ENCODE measurements around the gene OR11H7.
"Not testable (repeated sequence)": the region's sequence is repeated elsewhere in the genome, so short reads cannot be mapped to it uniquely, and the experiment has no call there.

The OR11H7 gene

DNA sequence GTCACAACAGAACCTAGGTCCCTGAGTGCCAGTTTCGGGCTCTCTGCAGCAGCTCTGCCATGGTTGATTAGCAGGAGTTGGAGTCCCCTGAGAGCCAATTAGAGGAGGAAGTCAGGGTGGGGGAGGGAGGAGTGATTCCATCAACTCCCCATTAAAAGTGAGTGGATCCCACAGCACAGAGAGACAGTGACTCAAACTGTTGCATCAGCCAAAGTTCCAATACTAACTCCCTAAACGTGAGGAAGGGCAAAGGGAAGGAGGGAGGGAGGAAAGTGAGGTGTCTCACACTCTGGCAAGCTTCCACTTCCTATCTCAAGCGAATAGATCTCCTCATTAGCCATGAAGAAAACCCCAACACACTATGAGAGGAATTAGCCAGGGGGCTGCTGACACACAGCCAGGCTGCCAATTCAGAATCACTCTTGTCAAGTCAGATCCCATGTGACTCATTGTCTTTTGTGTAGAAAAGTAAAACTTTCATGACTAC lies 33.9 kb downstream of the OR11H7 start:
- Histone ChIP-seq H3K4me2 (ENCODE audit: low read length) (no peak overlapping the region), H3K4ac (ENCODE audit: low read depth, low read length) (no peak overlapping the region), H3K4me1 (ENCODE audit: control insufficient read depth in 1 of 2, insufficient read depth in 2 of 2, low read length in 2 of 2) (no peaks in the 10 kb centered on the region), H3K79me1 (ENCODE audit: low read length) (no peaks in the 10 kb centered on the region), H2BK5ac (ENCODE audit: low read depth, low read length, poor library complexity) (no peak overlapping the region), H3K23ac (ENCODE audit: low read length) (no peak overlapping the region), H3K18ac (ENCODE audit: low read length) (no peak overlapping the region), H3K79me2 (ENCODE audit: control insufficient read depth, insufficient read depth, low read length, poor library complexity) (no peaks in the 10 kb centered on the region), H3K36me3 (ENCODE audit: control insufficient read depth in 1 of 2, insufficient read depth in 2 of 2, low read length in 2 of 2) (no peaks in the 10 kb centered on the region), H3K27me3 (ENCODE audit: insufficient read depth, low read length) (no peaks in the 10 kb centered on the region), H3K27ac (ENCODE audit: low read depth, low read length) (no peak overlapping the region), H2AK5ac (ENCODE audit: low read length) (no peak overlapping the region), H2BK120ac (ENCODE audit: insufficient read depth, low read length, poor library complexity) (no peak overlapping the region), H4K12ac (ENCODE audit: low read depth, low read length) (no peak overlapping the region), H3K14ac (ENCODE audit: low read length) (no peak overlapping the region), H2BK12ac (ENCODE audit: low read length) (no peak overlapping the region), H2AFZ (ENCODE audit: insufficient read depth, low read length, poor library complexity) (no peak overlapping the region), H3K4me3 (ENCODE audit: low read depth, low read length) (no peak overlapping the region), H4K91ac (ENCODE audit: low read depth, low read length) (no peak overlapping the region), H3K9me3 (ENCODE audit: insufficient read depth, low read depth, low read length) (peaks cover 2% of the 10 kb centered on the region), H3K9ac (ENCODE audit: low read length) (no peak overlapping the region), H4K8ac (ENCODE audit: low read depth, low read length) (no peak overlapping the region)
- WGBS (ENCODE audit: extremely low coverage, insufficient coverage, insufficient read length), result no CpG with 5 or more reads among the region's 3 CpGs
- DNase-seq, result no peak

DNA sequence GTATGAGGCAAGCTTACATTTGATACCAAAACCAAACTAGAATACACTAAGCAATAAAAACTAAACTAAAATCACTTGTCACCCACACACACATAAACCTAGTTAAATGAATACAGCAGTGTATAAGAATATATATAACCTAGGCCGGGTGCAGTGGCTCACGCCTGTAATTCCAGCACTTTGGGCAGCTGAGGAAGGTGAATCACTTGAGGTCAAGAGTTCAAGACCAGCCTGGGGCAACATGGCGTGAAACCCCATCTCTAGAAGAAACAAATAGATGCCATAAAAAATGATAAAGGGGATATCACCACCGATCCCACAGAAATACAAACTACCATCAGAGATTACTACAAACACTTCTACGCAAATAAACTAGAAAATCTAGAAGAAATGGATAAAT lies 35.6 kb downstream of the OR11H7 start:
- not testable (repeated sequence) for H3K79me1 ChIP-seq (ENCODE audit: low read length); H3K27me3 ChIP-seq (ENCODE audit: insufficient read depth, low read length); H4K8ac ChIP-seq (ENCODE audit: low read depth, low read length); H3K79me2 ChIP-seq (ENCODE audit: control insufficient read depth, insufficient read depth, low read length, poor library complexity); H4K12ac ChIP-seq (ENCODE audit: low read depth, low read length); H3K9me3 ChIP-seq (ENCODE audit: insufficient read depth, low read depth, low read length); H2BK5ac ChIP-seq (ENCODE audit: low read depth, low read length, poor library complexity); H3K9ac ChIP-seq (ENCODE audit: low read length); H2BK120ac ChIP-seq (ENCODE audit: insufficient read depth, low read length, poor library complexity); H3K4ac ChIP-seq (ENCODE audit: low read depth, low read length); DNase-seq; H2AK5ac ChIP-seq (ENCODE audit: low read length); H3K18ac ChIP-seq (ENCODE audit: low read length); H4K91ac ChIP-seq (ENCODE audit: low read depth, low read length); H3K23ac ChIP-seq (ENCODE audit: low read length); H2AFZ ChIP-seq (ENCODE audit: insufficient read depth, low read length, poor library complexity); H3K14ac ChIP-seq (ENCODE audit: low read length); H3K36me3 ChIP-seq (ENCODE audit: control insufficient read depth in 1 of 2, insufficient read depth in 2 of 2, low read length in 2 of 2); H2BK12ac ChIP-seq (ENCODE audit: low read length); H3K4me3 ChIP-seq (ENCODE audit: low read depth, low read length); H3K4me2 ChIP-seq (ENCODE audit: low read length); H3K27ac ChIP-seq (ENCODE audit: low read depth, low read length); H3K4me1 ChIP-seq (ENCODE audit: control insufficient read depth in 1 of 2, insufficient read depth in 2 of 2, low read length in 2 of 2)
- WGBS (ENCODE audit: extremely low coverage, insufficient coverage, insufficient read length), result no CpG with 5 or more reads among the region's 5 CpGs

DNA sequence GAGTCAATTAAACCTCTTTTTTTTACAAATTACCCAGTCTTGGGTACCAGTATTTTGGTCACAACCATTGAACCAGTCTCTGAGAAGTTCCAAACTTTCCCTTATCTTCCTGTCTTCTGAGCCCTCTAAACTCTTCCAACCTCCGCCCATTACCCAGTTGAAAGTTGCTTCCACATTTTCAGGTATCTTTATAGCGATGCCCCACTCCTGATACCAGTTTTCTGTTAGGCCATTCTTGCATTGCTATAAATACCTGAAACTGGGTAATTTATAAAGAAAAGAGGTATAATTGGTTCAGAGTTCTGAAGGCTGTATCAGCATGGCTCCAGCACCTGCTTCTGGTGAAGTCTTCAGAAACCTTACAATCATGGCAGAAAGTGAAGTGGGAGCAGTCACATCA lies 45.3 kb downstream of the OR11H7 start:
- H4K8ac ChIP-seq (ENCODE audit: low read depth, low read length), result no peak overlapping the region
- no peaks in the 10 kb centered on the region for H3K4me1 ChIP-seq (ENCODE audit: control insufficient read depth in 1 of 2, insufficient read depth in 2 of 2, low read length in 2 of 2)
- no peaks in the 10 kb centered on the region for H3K27me3 ChIP-seq (ENCODE audit: insufficient read depth, low read length)
- no peaks in the 10 kb centered on the region for H3K79me2 ChIP-seq (ENCODE audit: control insufficient read depth, insufficient read depth, low read length, poor library complexity)
- H3K23ac ChIP-seq (ENCODE audit: low read length), result no peak overlapping the region
- DNase-seq, result no peak
- H3K27ac ChIP-seq (ENCODE audit: low read depth, low read length), result no peak overlapping the region
- peaks cover 12% of the 10 kb centered on the region for H3K9me3 ChIP-seq (ENCODE audit: insufficient read depth, low read depth, low read length)
- no peak overlapping the region for H3K4me3 ChIP-seq (ENCODE audit: low read depth, low read length)
- no peak overlapping the region for H3K4me2 ChIP-seq (ENCODE audit: low read length)
- no peaks in the 10 kb centered on the region for H3K79me1 ChIP-seq (ENCODE audit: low read length)
- no peak overlapping the region for H4K12ac ChIP-seq (ENCODE audit: low read depth, low read length)
- H2BK120ac ChIP-seq (ENCODE audit: insufficient read depth, low read length, poor library complexity), result no peak overlapping the region
- H3K36me3 ChIP-seq (ENCODE audit: control insufficient read depth in 1 of 2, insufficient read depth in 2 of 2, low read length in 2 of 2), result no peaks in the 10 kb centered on the region
- H3K4ac ChIP-seq (ENCODE audit: low read depth, low read length), result no peak overlapping the region
- no peak overlapping the region for H2AFZ ChIP-seq (ENCODE audit: insufficient read depth, low read length, poor library complexity)
- H3K18ac ChIP-seq (ENCODE audit: low read length), result no peak overlapping the region
- no peak overlapping the region for H2BK12ac ChIP-seq (ENCODE audit: low read length)
- no peak overlapping the region for H4K91ac ChIP-seq (ENCODE audit: low read depth, low read length)
- H3K14ac ChIP-seq (ENCODE audit: low read length), result no peak overlapping the region
- no CpG with 5 or more reads among the region's 2 CpGs for WGBS (ENCODE audit: extremely low coverage, insufficient coverage, insufficient read length)
- H2BK5ac ChIP-seq (ENCODE audit: low read depth, low read length, poor library complexity), result no peak overlapping the region
- H2AK5ac ChIP-seq (ENCODE audit: low read length), result no peak overlapping the region
- no peak overlapping the region for H3K9ac ChIP-seq (ENCODE audit: low read length)

DNA sequence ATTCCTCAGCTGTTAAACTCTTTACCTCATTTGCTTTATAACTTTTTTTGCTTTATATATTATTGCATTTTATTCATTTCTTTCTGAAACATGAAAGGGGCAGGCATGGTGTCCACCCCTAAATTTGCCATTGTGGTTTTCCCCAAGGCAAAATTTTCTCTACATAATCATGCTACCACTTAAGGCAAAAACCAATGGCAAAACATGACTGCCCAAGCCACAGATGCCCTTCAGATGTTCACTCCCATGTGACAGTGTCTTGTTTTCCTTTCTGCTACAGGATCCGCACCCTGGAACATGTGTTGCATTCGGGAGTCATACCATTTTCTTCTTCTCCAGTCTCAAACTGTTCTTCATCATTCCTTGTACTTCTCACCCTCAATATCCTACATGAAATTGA lies 48.6 kb downstream of the OR11H7 start:
- no peaks in the 10 kb centered on the region for H3K4me1 ChIP-seq (ENCODE audit: control insufficient read depth in 1 of 2, insufficient read depth in 2 of 2, low read length in 2 of 2)
- peaks cover 12% of the 10 kb centered on the region for H3K9me3 ChIP-seq (ENCODE audit: insufficient read depth, low read depth, low read length)
- H3K36me3 ChIP-seq (ENCODE audit: control insufficient read depth in 1 of 2, insufficient read depth in 2 of 2, low read length in 2 of 2), result peaks cover 3% of the 10 kb centered on the region in 2 experiments
- no peak overlapping the region for H3K4ac ChIP-seq (ENCODE audit: low read depth, low read length)
- DNase-seq, result no peak
- no peak overlapping the region for H3K4me2 ChIP-seq (ENCODE audit: low read length)
- no peak overlapping the region for H2BK12ac ChIP-seq (ENCODE audit: low read length)
- no peak overlapping the region for H3K14ac ChIP-seq (ENCODE audit: low read length)
- H3K27me3 ChIP-seq (ENCODE audit: insufficient read depth, low read length), result no peaks in the 10 kb centered on the region
- no peaks in the 10 kb centered on the region for H3K79me2 ChIP-seq (ENCODE audit: control insufficient read depth, insufficient read depth, low read length, poor library complexity)
- H2BK120ac ChIP-seq (ENCODE audit: insufficient read depth, low read length, poor library complexity), result no peak overlapping the region
- H2AFZ ChIP-seq (ENCODE audit: insufficient read depth, low read length, poor library complexity), result no peak overlapping the region
- no peak overlapping the region for H3K18ac ChIP-seq (ENCODE audit: low read length)
- no peak overlapping the region for H3K9ac ChIP-seq (ENCODE audit: low read length)
- WGBS (ENCODE audit: extremely low coverage, insufficient coverage, insufficient read length), result no CpG with 5 or more reads among the region's 2 CpGs
- H3K79me1 ChIP-seq (ENCODE audit: low read length), result no peaks in the 10 kb centered on the region
- no peak overlapping the region for H4K8ac ChIP-seq (ENCODE audit: low read depth, low read length)
- no peak overlapping the region for H4K91ac ChIP-seq (ENCODE audit: low read depth, low read length)
- H3K4me3 ChIP-seq (ENCODE audit: low read depth, low read length), result no peak overlapping the region
- no peak overlapping the region for H4K12ac ChIP-seq (ENCODE audit: low read depth, low read length)
- H2AK5ac ChIP-seq (ENCODE audit: low read length), result no peak overlapping the region
- no peak overlapping the region for H3K23ac ChIP-seq (ENCODE audit: low read length)
- no peak overlapping the region for H3K27ac ChIP-seq (ENCODE audit: low read depth, low read length)
- no peak overlapping the region for H2BK5ac ChIP-seq (ENCODE audit: low read depth, low read length, poor library complexity)
